Ascending aorta (tissue), 1 donor: ENCODE results near the gene HECTD4. TPM values are rescaled to one million over a fixed set of nuclear protein-coding genes. Genes with fewer than 3 reads are reported as not detected.

Source experiments
- total RNA-seq: library from RNA; depleted of rRNA; stranded (reverse); fragments of >200 nt; gene quantifications from one replicate; pipeline ENCODE4 v1.1.0, GENCODE V29; 2016

The HECTD4 gene
- total RNA-seq, 1 donor from 2014 or later: 23.7 TPM

Other genes with a start within 250 kb of the HECTD4 start
- 951 TPM for gene RPL6, start 27.2 kb upstream of the HECTD4 start, total RNA-seq
- gene PTPN11, start 36.5 kb upstream of the HECTD4 start, total RNA-seq: 70.2 TPM